GM19438 (cell line): ENCODE measurements around the gene SLC35B3.
"Not testable (repeated sequence)": the region's sequence is repeated elsewhere in the genome, so short reads cannot be mapped to it uniquely, and the experiment has no call there.

ENCODE experiments used
- ATAC-seq: cut with Tn5 transposase; IDR thresholded peaks from one replicate; pipeline ENCODE4 v1.9.1; 2021; ENCODE audit warnings: low read depth; ENCODE audit not compliant: unreplicated experiment

The SLC35B3 gene

DNA sequence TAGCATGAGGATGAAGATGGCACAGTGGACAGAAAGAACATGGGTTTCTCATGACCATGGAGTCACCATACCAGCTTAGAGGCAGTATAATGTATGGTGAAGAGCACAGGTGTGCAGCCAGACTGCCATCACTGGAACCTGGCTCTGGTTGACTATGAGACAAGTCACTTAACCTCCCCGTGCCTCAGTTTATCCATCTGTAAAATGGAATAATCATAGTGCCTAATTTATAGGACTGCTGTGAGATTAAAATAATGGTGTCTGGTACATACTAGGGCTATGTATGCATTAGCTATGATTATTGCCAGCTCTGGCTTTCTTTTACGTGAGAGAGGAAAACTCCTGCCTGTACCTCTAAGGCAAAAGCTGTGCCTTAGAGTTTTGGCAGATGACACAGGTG, 19.4 kb downstream of the SLC35B3 start:
- no peak for ATAC-seq

DNA sequence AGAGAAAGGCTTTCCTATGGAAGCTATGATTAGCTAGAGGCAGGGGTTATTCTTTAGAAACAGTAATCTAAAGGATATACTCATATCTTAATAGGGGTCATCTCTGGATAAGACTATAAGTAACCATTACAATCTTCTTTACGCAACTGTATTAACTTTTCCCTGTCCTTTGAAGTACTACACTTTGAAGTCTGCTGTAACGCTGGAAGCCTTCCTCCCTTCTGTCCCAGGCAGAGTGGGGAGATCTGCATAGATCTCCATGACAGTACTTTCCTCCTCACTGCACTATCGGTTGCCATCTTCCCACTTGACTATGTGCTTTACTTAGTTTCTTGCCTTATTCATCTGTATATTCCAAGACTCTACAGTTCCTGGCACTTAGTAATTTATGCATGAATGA, 20.1 kb downstream of the SLC35B3 start:
- no peak for ATAC-seq

DNA sequence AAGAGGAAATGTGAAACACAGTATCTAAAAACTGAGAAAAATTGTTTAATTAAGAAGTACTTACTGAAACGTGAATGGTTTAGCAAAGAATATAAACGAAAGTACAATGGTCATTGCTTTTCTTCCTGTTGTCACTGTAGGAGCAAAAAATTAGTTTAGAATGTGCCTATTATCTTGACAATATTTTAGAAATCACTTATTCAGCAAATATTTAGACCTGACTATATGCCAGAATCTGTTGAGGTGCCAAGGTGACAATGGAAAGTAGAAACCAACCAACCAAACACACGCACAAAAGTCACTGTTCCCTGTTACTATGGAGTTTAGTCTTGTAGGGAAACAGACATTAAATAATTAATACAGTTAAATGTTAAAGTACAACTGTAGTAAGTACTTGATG, 20.5 kb downstream of the SLC35B3 start:
- no peak for ATAC-seq

DNA sequence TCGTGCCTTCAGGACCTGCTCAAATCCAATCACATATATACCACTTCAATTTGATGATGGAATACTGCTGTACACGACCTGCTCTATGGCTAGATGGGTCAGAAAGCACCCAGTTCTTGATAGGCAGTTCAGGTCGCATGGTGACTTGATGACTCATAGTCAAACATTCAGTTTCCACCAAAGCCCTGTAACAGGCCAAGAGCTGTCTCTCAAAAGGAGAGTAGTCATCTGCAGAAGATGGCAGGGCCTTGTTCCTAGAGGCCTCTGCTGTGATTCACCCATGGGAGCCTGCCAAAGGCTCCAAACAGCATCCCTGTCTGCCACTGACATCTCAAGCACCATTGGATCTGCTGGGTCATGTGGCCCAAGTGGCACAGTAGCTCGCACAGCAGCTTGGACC, 29.4 kb downstream of the SLC35B3 start:
- not testable (repeated sequence) for ATAC-seq

DNA sequence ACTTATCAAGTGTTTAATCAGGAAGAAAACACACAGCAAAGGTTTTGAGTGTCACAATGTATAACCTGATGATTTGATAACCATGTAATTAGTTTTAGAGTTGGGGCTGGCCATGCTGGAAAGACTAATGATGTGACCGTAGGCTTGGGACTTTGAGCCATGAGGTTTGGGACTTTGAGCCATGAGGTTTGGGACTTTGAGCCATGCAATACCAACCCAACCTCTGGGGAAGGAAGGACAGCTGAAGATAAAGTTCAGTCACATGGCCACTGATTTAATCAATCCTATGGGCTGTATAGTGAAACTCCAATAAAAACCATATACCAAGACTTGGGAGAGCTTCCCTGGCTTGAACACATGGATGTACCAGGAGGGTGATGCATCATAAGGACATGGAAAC, 32.8 kb downstream of the SLC35B3 start:
- ATAC-seq, result no peak

DNA sequence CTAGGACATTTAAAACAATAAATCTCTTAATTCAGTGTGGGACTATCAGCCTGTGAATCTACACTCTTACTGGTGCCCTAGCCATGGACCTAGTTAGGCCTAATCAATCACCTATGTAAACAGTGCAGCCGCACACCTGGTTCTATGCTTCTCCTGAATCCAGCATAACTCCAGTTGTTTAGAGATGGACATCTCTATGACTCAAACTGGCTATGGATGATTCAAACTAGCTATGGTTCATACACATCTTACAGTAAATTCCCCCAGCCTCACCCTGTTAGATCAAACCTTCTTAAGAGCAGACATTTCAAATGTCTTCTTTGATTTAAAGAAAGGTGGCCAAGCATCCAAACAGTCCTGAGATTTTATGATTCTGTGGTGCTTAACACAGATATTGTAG, 34.7 kb downstream of the SLC35B3 start:
- ATAC-seq, result no peak

DNA sequence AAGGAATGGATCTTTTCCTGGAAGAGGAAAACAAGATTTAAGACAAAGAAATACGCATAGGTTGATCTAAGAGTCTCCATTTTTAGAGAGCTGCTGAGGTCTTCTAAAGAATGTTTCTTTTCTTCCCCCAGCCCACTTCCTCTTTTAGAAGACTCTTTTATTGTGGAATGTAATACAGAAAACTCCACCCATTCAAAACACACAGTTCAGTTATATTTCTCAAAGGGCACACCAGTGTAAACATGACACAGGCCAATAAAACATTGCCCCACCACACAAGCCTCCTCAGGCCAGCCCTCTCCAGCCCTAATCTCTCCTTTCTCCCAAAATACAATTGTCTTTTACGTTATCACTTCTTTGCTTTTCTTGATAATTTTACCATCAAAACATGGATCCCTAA, 42.8 kb downstream of the SLC35B3 start:
- ATAC-seq, result no peak

DNA sequence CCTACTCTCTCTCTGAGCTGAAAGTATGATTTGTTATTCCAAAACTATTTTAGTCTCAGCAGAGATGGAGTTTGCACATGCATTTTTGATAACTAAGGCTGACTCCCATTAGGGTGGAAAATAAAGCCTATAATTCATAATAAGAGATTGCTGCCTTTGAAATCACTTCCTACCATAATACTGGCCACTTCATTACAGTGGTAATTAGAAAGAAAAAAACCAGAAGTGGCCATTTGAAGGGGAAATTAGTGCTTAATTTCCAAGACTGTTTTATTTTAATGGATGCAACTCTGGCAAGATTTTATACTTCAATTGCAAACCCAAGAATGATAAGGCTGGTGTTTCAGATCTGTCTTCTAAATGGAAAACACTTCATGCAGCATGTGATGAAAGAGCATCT, 43.4 kb downstream of the SLC35B3 start:
- no peak for ATAC-seq

DNA sequence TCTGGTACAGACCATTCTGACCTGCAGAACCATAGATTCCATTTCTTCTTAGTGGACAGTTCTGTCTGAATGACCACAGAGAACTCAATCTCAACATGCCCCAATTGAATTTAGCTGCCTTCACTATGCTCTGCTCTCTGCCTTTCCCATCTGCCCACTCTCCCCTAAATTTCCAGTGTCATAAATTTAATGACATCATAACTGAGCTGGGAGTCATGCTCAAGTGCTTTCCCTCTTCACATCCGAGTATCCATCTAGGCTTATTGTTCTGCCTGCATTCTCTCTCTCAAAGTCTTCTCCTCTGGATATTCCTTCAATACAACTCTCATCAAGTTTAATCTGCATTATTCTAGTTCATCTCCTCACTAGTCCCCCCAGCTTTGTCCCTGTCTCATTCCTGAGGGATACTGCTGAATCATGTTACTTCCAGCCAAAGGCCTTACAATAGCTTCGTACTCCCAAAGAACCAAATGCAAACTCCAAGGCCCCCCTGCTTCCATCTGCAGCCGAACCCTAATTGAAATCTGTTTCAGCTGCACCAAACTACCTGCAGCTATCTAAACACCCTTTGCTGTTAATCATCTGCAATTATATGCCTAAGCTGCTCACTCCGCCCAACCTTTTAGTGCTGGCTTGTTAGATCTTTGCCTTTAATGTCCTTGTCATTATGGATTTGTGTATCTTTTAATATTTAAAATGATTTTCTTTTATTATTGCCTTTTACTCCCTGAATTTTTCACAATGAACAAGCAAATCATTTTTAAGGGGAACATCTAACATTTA, 46.1 kb downstream of the SLC35B3 start:
- no peak for ATAC-seq

DNA sequence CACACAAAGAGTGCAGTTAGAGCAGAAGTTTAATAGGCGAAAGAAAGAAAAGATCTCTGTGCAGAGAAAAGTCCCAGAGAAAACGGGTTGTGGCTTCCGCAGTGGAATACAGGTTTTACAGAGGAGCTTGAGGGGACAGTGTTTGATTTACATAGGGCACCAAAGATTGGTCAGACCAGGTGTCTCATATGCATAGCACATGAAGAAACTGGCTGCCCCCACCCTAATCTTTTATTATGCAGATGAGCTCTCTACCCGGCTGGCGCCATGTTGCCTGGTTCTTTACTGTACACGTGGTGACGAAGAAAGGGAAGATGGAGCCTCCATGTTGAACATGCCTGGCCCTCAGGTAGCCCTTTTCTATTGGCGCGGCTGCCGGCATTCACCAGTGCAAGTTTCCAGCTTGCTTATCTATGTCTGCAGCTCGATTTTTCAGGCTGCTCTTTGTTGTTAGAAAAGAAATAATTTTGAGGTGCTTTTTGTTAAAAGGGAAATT, 47.4 kb downstream of the SLC35B3 start:
- no peak for ATAC-seq

DNA sequence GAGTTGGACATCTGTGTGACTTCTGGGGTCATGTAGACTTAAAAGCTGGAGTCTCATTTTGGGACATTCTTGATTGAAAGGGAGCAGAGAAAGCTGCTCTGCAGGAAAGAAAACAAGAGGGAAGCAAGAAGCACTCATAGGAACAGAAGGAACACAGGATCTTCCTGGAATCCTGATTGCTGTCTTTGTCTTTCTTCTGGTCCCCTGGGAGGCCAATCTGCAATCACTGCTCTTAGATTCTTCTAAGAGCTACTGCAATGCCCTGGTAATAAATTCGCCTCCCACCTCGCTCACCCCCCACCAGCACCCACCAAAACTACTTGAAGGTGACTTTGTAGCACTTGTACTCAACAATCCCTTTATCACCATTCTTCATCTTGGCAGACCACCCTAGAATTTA, 51.8 kb downstream of the SLC35B3 start:
- ATAC-seq, result no peak

DNA sequence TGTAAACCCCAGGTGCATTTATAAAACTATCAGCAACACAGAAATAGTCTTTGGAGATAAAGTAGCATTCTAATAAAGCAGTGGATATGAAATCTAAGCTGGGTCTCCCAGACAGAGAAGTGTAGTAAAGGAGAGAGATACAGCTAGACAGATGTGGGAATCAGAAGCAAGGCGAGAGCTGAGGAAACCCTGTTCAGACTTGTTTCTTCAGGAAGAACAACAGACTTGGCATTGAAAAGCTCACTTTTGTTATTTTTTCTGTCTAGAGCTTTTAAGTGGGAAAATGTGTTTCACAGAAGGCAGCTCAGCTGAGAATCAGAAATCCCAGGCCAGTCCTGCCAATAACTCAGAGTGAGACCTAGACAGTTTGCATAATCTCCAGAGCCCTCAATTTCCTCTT, 52.9 kb downstream of the SLC35B3 start:
- ATAC-seq, result no peak

DNA sequence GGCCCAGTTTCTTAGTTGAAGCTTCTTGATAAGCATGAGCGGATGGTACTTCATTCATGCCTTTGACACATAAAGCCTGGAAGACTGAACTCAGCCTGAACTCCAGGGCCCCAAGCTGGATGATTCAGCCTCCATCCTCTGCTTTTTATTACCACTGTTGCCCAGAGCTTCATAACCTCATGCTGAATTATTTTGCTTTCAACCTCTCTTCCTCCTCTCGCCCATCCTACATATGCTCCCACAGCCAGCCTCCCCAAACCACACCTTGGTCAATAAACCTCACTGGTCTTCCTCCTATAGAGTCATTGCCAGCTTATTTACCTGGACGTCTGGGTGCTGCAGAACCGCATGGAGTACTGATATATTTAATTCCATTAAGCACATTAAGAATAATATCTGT, 59.4 kb downstream of the SLC35B3 start:
- no peak for ATAC-seq
